Measurements from ENCODE around the gene JAZF1. TPM values are rescaled to one million over a fixed set of nuclear protein-coding genes. Genes with fewer than 3 reads are reported as not detected.

The JAZF1 gene
- total and polyA plus RNA-seq, 2 of the 4 experiments (the other 2 are of a cell fraction), result 8.4 to 10.5 TPM

DNA sequence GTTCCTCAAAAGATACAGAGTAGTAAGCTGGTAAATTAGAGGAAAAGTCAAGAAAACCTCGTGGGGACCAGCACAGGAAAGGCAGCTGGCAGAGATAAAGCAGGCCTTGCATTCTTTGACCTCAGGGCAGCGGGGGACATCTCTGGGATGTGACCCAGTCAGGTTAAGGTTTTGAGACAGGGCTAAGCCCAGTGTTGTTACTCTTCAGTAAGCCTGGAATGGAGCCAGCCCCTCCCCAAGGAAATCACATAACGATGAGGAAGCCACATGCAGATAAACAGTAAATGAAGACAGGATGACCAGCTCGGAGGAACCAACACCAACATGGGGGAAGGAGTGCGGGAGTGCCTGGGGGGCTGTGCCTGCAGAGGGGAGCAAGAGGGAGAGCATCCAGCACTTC lies 99.6 kb downstream of the JAZF1 start:
- no peak overlapping the region for H3K18ac ChIP-seq (ENCODE audit: low read depth, low read length)
- no peak overlapping the region for H2BK20ac ChIP-seq (ENCODE audit: low read depth, low read length)
- peaks cover 5% of the 10 kb centered on the region for H3K4me1 ChIP-seq (ENCODE audit: control insufficient read depth, insufficient read depth, low read length)
- H2AK5ac ChIP-seq (ENCODE audit: low read depth, low read length), result no peak overlapping the region
- ChIA-PET POLR2A (ENCODE audit: unreplicated experiment) (no interaction called here), CTCF (interaction anchor here (0.7 to 1.2 kb wide), 3 partner anchors 13 to 19 kb away, joined by 3 to 5 read pairs (median 4); no protein-coding TSS in a partner anchor)
- in situ Hi-C loops (cut with MboI; ENCODE audit: low sequenced_read_pairs), result no loop called here
- H3K36me3 ChIP-seq (ENCODE audit: control insufficient read depth, insufficient read depth, low read length), result no peaks in the 10 kb centered on the region
- H4K5ac ChIP-seq (ENCODE audit: low read depth, low read length), result no peak overlapping the region
- no peak overlapping the region for H3K27ac ChIP-seq (ENCODE audit: insufficient read depth, low read length)
- H4K20me1 ChIP-seq (ENCODE audit: insufficient read depth, low read length), result peaks cover 13% of the 10 kb centered on the region; the same call in 1 of the 2 replicates
- DNase-seq (no peak), ATAC-seq (ENCODE audit: low read depth) (no peak)
- H4K91ac ChIP-seq (ENCODE audit: insufficient read depth, low read depth, low read length), result no peak overlapping the region
- no CpG with 5 or more reads among the region's 5 CpGs for WGBS, 2 experiments (ENCODE audit: extremely low coverage in 2 of 2, insufficient read length in 1 of 2)
- no peaks in the 10 kb centered on the region for H3K27me3 ChIP-seq (ENCODE audit: control insufficient read depth, insufficient read depth, low read length)
- H2AFZ ChIP-seq (replicated peaks; ENCODE audit: low read length, poor library complexity), result no peak overlapping the region
- dilution Hi-C loops (cut with HindIII; ENCODE audit: low sequenced_read_pairs, unreplicated experiment), result no loop called here
- no peak overlapping the region for H3K56ac ChIP-seq (ENCODE audit: extremely low read depth, insufficient read depth, low read length)
- no peak overlapping the region for H2BK5ac ChIP-seq (ENCODE audit: low read depth, low read length, poor library complexity, severe bottlenecking)
- no peak overlapping the region for H3K9ac ChIP-seq (ENCODE audit: low read depth, low read length)
- H3K14ac ChIP-seq (replicated peaks; ENCODE audit: low read depth, low read length), result 0 out of 2 replicates have a peak overlapping the region, but pooled peaks have one; percentile 37
- H3K79me1 ChIP-seq (ENCODE audit: low read depth in 1 of 2, low read length in 2 of 2), result peaks cover 29 to 63% of the 10 kb centered on the region in 2 experiments
- no peaks in the 10 kb centered on the region for H3K9me3 ChIP-seq (ENCODE audit: control insufficient read depth, insufficient read depth, low read length)
- intact Hi-C loops (cut with micrococcal nuclease), result no loop called here
- BruUV-seq (replicated peaks), result no TSS peak
- TF ChIP-seq MAZ (IDR thresholded peaks at IDR 0.05; ENCODE audit: borderline replicate concordance, low read depth, low read length), result no peak
- H3K4me2 ChIP-seq (ENCODE audit: low read depth, low read length), result no peak overlapping the region
- no peak overlapping the region for H4K8ac ChIP-seq (ENCODE audit: low read depth in 2 of 2, low read length in 2 of 2)
- H3K4me3 ChIP-seq (ENCODE audit: insufficient read depth, low read depth, low read length), result no peak overlapping the region
- no peak overlapping the region for H3K23ac ChIP-seq (ENCODE audit: low read depth, low read length)
- H3K4ac ChIP-seq (ENCODE audit: low read depth, low read length), result 0 out of 2 replicates have a peak overlapping the region, but pooled peaks have one; percentile 19
- no peak overlapping the region for H2BK120ac ChIP-seq (ENCODE audit: low read depth, low read length)
- H3K9me1 ChIP-seq (ENCODE audit: insufficient read depth, low read length), result peaks cover 13% of the 10 kb centered on the region; the same call in 1 of the 2 replicates
- no peak overlapping the region for H2BK15ac ChIP-seq (ENCODE audit: low read depth, low read length)
- no peak overlapping the region for H2AK9ac ChIP-seq (replicated peaks; ENCODE audit: low read depth, low read length, poor library complexity)

All from IMR-90 (cell line).